ENCODE results near the gene SPPL3.

Gene SPPL3

DNA sequence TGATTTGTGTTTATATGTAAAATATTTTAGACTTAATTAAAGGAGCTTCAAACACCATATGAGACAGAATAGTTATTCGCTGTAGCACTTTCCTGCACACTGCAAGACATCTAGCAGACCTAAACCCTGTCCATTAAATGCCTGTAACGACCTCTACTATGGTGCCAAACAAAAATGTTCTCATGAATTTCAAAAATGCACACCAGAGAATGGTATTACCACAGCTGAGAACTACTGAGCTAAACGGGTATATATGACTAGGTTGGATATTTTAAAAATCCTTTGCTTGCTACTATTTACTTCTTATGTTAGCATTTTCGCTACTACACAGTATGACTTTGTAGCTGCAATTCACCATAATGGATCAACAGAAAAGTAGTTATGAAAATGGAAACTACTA, 34.8 kb downstream of the SPPL3 start:
- Mint-ChIP-seq H3K27me3 (no peaks in the 10 kb centered on the region), H3K9me3 (no peaks in the 10 kb centered on the region), H3K27ac (no peak overlapping the region), H3K4me1 (peaks cover 64% of the 10 kb centered on the region), H3K4me3 (no peak overlapping the region)
- ATAC-seq (no peak), DNase-seq (no peak)

GRCh38 chr12:120866108-120866507, 38.0 kb downstream of the SPPL3 start:
- no peak overlapping the region for H3K4me3 Mint-ChIP-seq
- no peaks in the 10 kb centered on the region for H3K9me3 Mint-ChIP-seq
- ATAC-seq (no peak), DNase-seq (no peak)
- H3K27me3 Mint-ChIP-seq = no peaks in the 10 kb centered on the region
- peaks cover 58% of the 10 kb centered on the region for H3K4me1 Mint-ChIP-seq
- no peak overlapping the region for H3K27ac Mint-ChIP-seq

DNA sequence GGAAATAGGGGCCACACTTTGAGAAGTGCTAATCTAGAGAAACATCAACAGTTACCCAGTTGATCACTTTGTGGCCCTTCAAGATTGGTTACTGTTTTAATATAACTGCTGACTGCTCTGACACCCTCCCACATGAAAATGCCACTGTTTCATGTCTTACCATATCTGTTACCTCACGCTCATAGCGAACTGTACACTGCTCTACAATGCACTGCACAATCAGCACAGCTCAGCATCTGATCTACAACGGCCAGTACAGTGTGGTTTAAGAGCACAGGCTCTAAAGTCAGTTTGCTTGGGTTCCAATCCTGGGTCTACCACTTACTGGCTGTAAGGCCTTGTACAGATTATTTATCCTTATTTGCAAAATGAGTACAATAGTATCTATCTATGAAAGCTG, 39.1 kb downstream of the SPPL3 start:
- H3K27ac Mint-ChIP-seq = peak overlapping the region in 1 of 2 donors; percentile 69
- no peak for DNase-seq
- H3K9me3 Mint-ChIP-seq = no peaks in the 10 kb centered on the region
- H3K4me3 Mint-ChIP-seq = no peak overlapping the region
- H3K4me1 Mint-ChIP-seq = peaks cover 53% of the 10 kb centered on the region
- no peaks in the 10 kb centered on the region for H3K27me3 Mint-ChIP-seq
- ATAC-seq = peak; percentile 88

GRCh38 chr12:120862664-120863063, 41.5 kb downstream of the SPPL3 start:
- ATAC-seq (no peak), DNase-seq (no peak)
- no peak overlapping the region for H3K4me3 Mint-ChIP-seq

DNA sequence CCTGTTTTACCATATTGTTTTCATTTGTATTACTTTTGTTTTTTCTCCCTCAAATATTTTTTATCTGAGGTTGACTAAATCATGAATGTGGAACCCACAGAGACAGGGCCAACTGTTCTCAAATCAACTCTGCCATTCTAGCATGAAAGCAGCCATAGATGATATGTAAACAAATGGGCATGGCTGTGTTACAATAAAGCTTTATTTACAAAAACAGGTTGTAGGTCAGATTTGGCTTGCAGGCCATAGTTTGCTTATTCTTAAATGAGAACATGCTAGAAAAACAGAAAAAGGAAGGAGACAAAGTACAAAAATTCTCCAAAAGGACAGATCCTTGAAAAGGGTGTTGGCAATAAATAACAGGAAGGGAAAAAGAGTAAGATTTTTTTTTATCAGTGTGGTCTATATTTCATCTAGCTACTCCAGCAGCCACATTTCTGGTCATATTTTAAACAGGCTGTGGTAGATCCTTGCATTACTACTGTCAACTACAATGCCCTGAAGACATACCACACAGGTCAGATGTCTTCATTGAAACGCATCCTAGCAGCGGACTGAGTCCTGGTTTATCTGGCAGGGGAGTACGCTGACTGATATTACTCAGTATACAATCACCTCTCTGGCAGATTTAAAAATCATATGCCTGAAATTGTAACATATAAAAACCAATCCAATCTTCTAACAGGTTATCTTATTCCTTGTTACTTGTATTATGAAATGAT, 42.9 kb downstream of the SPPL3 start:
- no peak for ATAC-seq
- Mint-ChIP-seq H3K4me3 (no peak overlapping the region), H3K27ac (no peak overlapping the region)

More at GRCh38 chr12:120862664-120863063, 41.5 kb downstream of the SPPL3 start:
- Mint-ChIP-seq H3K9me3 (peaks cover 0 to 5% of the 10 kb centered on the region in 2 donors), H3K4me1 (peaks cover 49% of the 10 kb centered on the region), H3K27me3 (no peaks in the 10 kb centered on the region), H3K27ac (no peak overlapping the region)

GRCh38 chr12:120858306-120859088, 45.7 kb downstream of the SPPL3 start:
- peaks cover 0 to 5% of the 10 kb centered on the region in 2 donors for H3K9me3 Mint-ChIP-seq
- peaks cover 55% of the 10 kb centered on the region for H3K4me1 Mint-ChIP-seq
- no peak overlapping the region for H3K27ac Mint-ChIP-seq
- no peak overlapping the region for H3K4me3 Mint-ChIP-seq
- no peaks in the 10 kb centered on the region for H3K27me3 Mint-ChIP-seq
- no peak for DNase-seq
- ATAC-seq = no peak

More for the DNA sequence above, 42.9 kb downstream of the SPPL3 start:
- DNase-seq = no peak
- Mint-ChIP-seq H3K27me3 (no peaks in the 10 kb centered on the region), H3K9me3 (peaks cover 0 to 5% of the 10 kb centered on the region in 2 donors), H3K4me1 (peaks cover 56% of the 10 kb centered on the region)

DNA sequence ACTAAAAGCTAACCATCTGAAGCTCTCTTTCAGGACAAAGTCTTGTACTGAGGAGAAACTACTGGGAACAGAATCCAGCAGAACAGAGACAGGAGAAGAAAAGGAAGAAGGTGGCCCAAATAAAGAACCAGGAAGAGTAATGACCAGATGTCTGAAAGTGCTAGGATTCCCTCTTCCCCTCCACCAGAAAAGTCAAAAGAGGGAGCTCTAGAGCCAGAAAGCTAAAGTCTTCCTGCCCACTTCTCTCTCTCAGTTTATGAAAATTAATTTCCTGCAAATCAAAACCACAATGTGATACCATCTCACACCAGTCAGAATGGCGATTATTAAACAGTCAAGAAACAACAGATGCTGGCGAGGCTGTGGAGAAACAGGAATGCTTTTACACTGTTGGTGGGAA, 47.2 kb downstream of the SPPL3 start:
- H3K27ac Mint-ChIP-seq = no peak overlapping the region
- H3K9me3 Mint-ChIP-seq = peaks cover 0 to 5% of the 10 kb centered on the region in 2 donors
- peak overlapping the region; percentile 1 to 10 for H3K4me3 Mint-ChIP-seq
- H3K4me1 Mint-ChIP-seq = peaks cover 51% of the 10 kb centered on the region
- no peaks in the 10 kb centered on the region for H3K27me3 Mint-ChIP-seq
- ATAC-seq (peak; percentile 50), DNase-seq (no peak)

GRCh38 chr12:120855823-120856588, 48.2 kb downstream of the SPPL3 start:
- ATAC-seq = peak; percentile 79
- peak overlapping the region in 1 of 2 donors; percentile 54 for H3K4me3 Mint-ChIP-seq
- peak in 1 of 2 donors; percentile 16 for DNase-seq
- peaks cover 53% of the 10 kb centered on the region for H3K4me1 Mint-ChIP-seq
- H3K27ac Mint-ChIP-seq = no peak overlapping the region
- H3K27me3 Mint-ChIP-seq = no peaks in the 10 kb centered on the region
- H3K9me3 Mint-ChIP-seq = peaks cover 0 to 5% of the 10 kb centered on the region in 2 donors

- ATAC-seq = no peak
- H3K27ac Mint-ChIP-seq = no peak overlapping the region
- H3K9me3 Mint-ChIP-seq = peaks cover 0 to 5% of the 10 kb centered on the region in 2 donors
Measured at GRCh38 chr12:120854804-120855203, 49.4 kb downstream of the SPPL3 start.

GRCh38 chr12:120853188-120853587, 51.0 kb downstream of the SPPL3 start:
- Mint-ChIP-seq H3K4me1 (peaks cover 69% of the 10 kb centered on the region), H3K27me3 (no peaks in the 10 kb centered on the region), H3K9me3 (no peaks in the 10 kb centered on the region), H3K27ac (no peak overlapping the region), H3K4me3 (no peak overlapping the region)
- no peak for ATAC-seq
- DNase-seq = no peak

More at GRCh38 chr12:120854804-120855203, 49.4 kb downstream of the SPPL3 start:
- Mint-ChIP-seq H3K4me3 (no peak overlapping the region), H3K27me3 (no peaks in the 10 kb centered on the region), H3K4me1 (peaks cover 64% of the 10 kb centered on the region)
- no peak for DNase-seq

- H3K4me1 Mint-ChIP-seq = peaks cover 69% of the 10 kb centered on the region
- no peak overlapping the region for H3K27ac Mint-ChIP-seq
Measured at GRCh38 chr12:120851944-120852343, 52.2 kb downstream of the SPPL3 start.

GRCh38 chr12:120851444-120851843, 52.7 kb downstream of the SPPL3 start:
- H3K4me3 Mint-ChIP-seq = no peak overlapping the region
- DNase-seq = no peak
- H3K27ac Mint-ChIP-seq = no peak overlapping the region

More at GRCh38 chr12:120851944-120852343, 52.2 kb downstream of the SPPL3 start:
- no peaks in the 10 kb centered on the region for H3K27me3 Mint-ChIP-seq
- DNase-seq = no peak
- no peak for ATAC-seq
- H3K9me3 Mint-ChIP-seq = no peaks in the 10 kb centered on the region
- no peak overlapping the region for H3K4me3 Mint-ChIP-seq

GRCh38 chr12:120849765-120850164, 54.4 kb downstream of the SPPL3 start:
- Mint-ChIP-seq H3K4me1 (peaks cover 63% of the 10 kb centered on the region), H3K4me3 (no peak overlapping the region), H3K27me3 (no peaks in the 10 kb centered on the region), H3K9me3 (no peaks in the 10 kb centered on the region), H3K27ac (no peak overlapping the region)
- DNase-seq (no peak), ATAC-seq (no peak)

More at GRCh38 chr12:120851444-120851843, 52.7 kb downstream of the SPPL3 start:
- Mint-ChIP-seq H3K4me1 (peaks cover 68% of the 10 kb centered on the region), H3K9me3 (no peaks in the 10 kb centered on the region), H3K27me3 (no peaks in the 10 kb centered on the region)
- ATAC-seq = peak; percentile 56

DNA sequence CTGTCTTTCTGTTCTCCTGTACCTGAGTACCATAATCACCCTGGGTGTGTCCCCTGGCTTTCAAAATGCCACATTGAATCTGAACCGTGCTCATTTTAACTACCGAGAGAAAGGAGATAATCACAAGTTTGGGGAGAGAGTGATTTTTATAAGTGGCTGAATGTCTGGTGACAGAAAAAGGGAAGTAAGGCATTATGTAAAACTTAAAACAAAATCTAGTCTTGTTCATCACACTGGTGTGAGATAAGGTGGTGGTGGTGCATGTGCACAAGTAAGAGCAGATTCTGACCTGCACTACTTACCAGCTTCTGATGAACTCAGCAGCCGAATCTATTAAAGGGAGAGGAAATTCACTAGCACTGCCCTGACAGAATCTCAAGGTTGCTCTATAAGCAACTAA, 56.3 kb downstream of the SPPL3 start:
- ATAC-seq (no peak), DNase-seq (no peak)
- Mint-ChIP-seq H3K9me3 (no peaks in the 10 kb centered on the region), H3K27ac (no peak overlapping the region), H3K4me3 (no peak overlapping the region), H3K4me1 (peaks cover 68% of the 10 kb centered on the region), H3K27me3 (no peaks in the 10 kb centered on the region)

GRCh38 chr12:120847392-120847791, 56.8 kb downstream of the SPPL3 start:
- ATAC-seq (no peak), DNase-seq (no peak)
- no peaks in the 10 kb centered on the region for H3K9me3 Mint-ChIP-seq
- H3K27me3 Mint-ChIP-seq = no peaks in the 10 kb centered on the region
- H3K4me3 Mint-ChIP-seq = no peak overlapping the region
- peaks cover 68% of the 10 kb centered on the region for H3K4me1 Mint-ChIP-seq
- no peak overlapping the region for H3K27ac Mint-ChIP-seq

All from stimulated activated naive CD8-positive, alpha-beta T cell treated with anti-CD3 and anti-CD28 coated beads, Interleukin-15, amount 100 ng/mL, for 72 hours (primary cell).